Right ventricle myocardium superior (tissue), 1 donor: Measurements from ENCODE around the gene GSTA2. TPM values are rescaled to one million over a fixed set of nuclear protein-coding genes. Genes with fewer than 3 reads are reported as not detected.
"Not testable (repeated sequence)": the region's sequence is repeated elsewhere in the genome, so short reads cannot be mapped to it uniquely, and the experiment has no call there.

Experiments
- ATAC-seq: fragments of 200-7000 bp; cut with Tn5 transposase; one replicate; pipeline ENCODE4 v1.9.1; 2020; ENCODE audit warnings: mild to moderate bottlenecking; ENCODE audit not compliant: poor library complexity
- DNase-seq: peaks from one replicate; pipeline ENCODE4 v3.0.0-alpha.2; 2020
- intact Hi-C: fragments of 100-400 bp; cut with DNase I; formaldehyde crosslinking; loops from one replicate; pipeline ENCODE4 v1.11.2; 2022
- total RNA-seq: library from RNA; stranded (reverse); fragmentation: NEBNext Ultra II Directional; extraction: Animal tissue kit (Norgen Biotek cat#: 25700); gene quantifications from one replicate; pipeline ENCODE4 v1.2.1, GENCODE V29; 2021
- donor health status: DM: no; HTN: yes; CAD: no; lungs with severe emphysema.

Gene GSTA2
- total RNA-seq, 1 donor from 2014 or later, result not detected

DNA sequence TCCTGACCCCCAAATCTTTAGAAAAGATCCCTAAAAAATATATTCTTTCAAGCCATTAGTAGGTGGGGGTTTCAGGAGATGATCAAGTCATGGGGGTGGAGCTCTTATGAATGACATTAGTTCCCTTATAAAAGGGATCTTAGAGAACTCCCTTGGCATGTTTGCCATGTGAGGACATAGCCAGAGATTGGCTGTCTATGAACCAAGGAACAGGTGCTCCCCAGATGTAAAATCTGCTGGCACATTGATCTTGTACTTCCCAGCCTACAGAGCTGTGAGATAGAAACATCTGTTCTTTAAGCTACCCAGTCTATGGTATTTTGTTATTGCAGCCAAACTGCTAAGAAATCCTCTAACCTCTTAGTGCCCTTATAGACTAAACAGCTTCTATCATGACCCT, 4.4 kb upstream of the GSTA2 start:
- DNase-seq, intact Hi-C loops, ATAC-seq: not testable (repeated sequence)

DNA sequence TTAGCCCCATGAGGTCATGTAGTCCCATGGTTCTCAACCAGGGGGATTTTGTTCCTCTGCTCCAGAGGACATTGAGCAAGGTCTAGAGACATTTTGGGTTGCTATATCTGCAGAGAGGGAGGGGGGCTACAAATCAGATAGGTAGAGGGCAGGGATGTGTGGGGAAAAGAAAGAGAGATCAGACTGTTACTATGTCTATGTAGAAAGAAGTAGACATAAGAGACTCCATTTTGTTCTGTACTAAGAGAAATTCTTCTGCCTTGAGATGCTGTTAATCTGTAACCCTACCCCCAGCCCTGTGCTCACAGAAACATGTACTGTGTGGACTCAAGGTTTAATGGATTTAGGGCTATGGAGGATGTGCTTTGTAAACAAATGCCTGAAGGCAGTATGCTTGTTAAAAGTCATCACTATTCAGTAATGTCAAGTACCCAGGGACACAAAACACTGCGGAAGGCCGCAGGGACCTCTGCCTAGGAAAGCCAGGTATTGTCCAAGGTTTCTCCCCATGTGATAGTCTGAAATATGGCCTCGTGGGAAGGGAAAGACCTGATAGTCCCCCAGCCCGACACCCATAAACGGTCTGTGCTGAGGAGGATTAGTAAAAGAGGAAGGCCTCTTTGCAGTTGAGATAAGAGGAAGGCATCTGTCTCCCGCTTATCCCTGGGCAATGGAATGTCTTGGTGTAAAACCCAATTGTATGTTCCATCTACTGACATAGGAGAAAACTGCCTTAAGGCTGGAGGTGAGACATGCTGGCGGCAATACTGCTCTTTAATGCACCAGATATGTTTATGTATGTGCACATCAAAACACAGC, 1.4 kb downstream of the GSTA2 start:
- ATAC-seq, DNase-seq, intact Hi-C loops: not testable (repeated sequence)

DNA sequence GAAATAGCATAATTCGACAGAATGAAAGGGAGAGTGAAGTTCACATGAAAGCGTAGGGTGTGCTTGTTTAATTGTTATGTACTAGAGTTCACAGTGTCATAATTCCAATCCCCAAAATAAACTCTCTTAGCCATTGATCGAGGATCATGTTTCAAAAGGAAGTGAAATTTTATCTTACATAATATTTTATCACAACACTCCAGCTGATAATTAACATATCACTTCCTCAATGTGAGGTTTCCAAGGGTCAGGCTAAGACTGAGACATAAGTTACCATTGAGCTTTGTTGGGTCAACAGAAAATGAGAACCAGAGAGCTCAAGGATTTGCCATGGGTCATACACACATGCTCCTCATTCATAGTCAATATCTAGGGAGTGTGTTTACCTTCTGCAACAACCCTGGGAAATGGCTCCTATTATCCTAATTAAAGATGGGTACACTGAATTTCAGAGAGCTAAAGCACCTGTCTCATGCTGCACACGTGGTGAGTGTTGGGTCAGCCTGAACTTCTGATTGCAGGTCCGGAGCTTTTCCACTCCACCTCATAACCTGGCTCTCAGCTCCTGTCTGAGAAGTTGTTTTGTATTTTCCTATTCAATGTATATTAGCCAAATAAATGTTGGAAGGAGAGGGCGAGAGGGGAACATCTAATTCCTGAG, 3.0 kb downstream of the GSTA2 start:
- intact Hi-C loops, result no loop called here
- DNase-seq (no peak), ATAC-seq (no peak)

DNA sequence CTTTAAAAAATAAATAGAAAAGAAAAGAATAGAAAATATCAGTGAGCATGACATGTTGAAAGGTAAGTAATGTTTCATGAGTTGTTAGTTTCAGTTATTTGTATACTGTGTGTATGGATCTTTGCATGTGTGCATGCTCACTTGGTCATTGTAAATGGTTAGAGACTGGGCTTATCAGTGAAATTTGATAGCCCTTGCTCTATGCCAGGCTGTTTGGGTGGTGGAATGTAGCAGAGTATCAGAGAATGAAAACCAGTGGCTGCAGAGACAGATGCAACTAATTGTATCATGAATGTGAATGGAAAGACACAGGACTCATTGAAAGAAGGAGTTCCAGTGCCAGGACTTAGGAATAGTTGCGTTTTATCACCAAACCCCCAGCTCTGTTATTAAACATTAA, 4.2 kb downstream of the GSTA2 start:
- intact Hi-C loops, result no loop called here
- DNase-seq (no peak), ATAC-seq (peak; percentile 36)

DNA sequence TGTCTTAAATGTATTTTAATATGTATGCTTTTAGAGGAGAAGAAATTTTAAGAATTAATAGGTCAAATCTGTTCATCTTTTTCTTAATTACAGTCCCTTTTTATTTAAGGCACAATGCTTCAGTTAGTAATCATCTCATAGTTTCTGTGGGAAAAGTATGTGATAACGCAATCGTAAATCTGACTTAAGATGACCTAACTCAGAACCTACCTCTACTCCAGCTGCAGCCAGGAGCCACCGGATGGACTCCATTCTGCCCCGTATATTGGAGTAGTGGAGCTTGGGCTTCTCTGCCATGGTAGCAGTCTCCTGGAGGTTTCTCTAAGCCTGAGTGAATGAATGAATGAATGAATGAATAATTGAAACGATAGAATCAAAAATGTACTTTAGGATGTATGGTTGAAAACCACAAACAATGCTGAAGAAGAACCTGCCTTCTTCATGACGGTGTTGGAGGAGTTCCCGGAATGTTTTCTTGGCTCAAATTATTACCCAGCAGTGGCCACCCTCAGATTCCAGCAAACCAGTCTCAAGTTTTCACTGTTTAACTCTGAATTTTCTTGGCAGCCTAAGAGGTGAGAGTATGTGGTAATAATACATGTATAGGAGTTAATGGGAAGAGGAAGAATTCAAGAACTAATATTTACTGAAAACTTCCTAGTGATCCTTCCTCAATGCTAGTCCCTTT, 5.5 kb downstream of the GSTA2 start:
- DNase-seq, ATAC-seq, intact Hi-C loops: not testable (repeated sequence)

DNA sequence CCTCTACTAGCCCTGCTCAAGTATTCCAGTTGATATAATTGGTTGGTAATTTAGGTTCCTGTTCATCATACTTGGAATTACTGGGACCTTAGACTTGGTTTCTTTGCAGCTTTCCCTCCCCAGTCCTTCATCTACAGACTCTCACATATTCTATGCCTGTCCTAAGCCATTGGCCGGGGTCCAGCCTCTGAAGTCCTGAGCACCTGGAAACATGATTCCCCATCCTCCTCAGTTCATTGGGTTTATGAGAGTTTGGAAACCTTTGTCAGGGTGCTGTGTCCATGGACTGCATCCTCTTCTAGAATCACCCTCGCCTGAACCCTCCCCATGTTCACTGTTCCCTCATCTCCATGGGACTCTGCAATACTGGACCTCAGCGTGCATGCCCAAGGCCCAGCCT, 8.8 kb downstream of the GSTA2 start:
- DNase-seq, result no peak
- intact Hi-C loops, result no loop called here

DNA sequence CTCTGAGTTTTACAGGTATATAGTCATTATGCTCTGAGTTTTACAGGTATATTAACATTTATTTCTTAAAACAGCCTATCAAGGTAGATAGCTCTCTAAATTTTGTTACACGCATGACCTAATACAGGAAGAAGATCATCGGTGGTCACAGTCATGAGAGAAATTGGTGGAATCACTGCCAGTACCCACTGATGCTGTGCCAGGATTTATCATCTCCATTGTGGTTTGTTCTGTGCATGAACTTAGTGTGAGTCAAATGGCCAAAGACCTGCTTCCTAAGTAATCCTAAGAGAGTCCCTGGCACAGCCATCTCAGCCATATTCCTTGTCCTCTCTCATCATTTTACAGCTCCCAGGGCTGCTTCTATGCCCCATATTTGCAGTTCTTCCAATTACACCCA, 10.1 kb downstream of the GSTA2 start:
- ATAC-seq, intact Hi-C loops, DNase-seq: not testable (repeated sequence)

More for the DNA sequence above, 8.8 kb downstream of the GSTA2 start:
- no peak for ATAC-seq

DNA sequence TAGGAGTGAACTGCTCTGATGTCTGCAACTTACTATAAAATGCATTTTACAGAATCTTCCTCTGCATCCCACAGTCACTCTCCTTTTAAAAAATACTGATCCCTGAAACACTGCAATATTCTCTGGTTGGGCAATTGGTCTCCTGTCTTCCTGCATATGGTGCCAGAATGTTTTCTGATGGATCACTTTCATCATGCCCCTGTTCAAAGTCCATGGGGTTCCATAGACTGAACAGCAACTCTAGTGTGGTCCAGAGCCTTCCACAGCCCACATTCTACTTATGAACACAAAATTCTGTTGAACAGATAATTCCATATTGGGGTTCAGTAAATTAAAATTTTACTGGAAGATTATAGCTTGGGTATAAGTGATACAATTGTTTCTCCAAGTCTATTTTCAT, 11.0 kb downstream of the GSTA2 start:
- ATAC-seq (no peak), DNase-seq (no peak)
- intact Hi-C loops, result no loop called here

DNA sequence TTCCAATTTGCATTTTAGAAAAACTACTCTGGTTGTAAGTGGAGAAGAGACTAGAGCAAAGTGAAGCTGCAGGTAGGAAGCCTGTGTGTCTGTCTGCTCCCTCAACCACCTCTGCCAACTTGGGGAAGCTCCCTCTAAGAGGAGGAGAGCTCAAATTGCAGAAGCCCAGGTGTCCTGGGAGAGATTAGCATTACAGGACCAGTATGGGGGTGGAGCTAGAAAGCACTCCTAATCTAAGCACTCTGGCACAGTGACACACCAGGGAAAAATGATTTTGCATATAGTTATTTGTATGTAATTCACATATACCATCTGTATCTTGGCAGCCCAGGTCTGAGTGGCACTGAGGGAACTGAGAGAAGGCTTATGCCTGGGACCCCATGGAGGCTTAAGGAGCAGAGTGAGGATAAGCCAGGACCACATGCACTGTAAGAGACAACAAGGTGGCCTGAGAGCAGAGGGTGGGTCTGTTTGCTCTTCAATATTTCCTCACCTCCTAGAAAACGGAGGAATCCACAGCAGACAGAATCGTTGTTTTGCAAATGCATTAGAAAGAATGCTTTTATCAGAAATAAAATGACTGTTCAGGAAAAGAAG, 13.6 kb downstream of the GSTA2 start:
- intact Hi-C loops, result no loop called here
- ATAC-seq, result no peak
- DNase-seq, result no peak

DNA sequence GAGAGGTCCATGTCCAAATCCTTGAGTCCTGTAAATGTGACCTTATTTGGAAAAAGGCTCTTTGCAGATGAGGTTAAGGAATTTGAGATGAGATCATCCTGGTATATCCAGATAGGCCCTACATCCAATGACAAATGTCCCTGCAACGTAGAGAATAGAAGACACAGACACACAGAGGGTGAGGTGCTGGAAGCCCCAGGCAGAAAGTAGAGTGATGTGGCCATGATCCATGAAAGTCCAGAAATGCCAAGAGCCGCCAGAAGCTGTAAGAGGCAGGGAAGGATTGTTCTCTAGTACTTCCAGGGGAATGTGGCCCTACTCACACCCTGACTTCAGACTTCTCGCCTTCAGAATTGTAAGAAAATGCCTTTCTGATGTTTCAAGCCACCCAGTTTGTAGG, 16.0 kb downstream of the GSTA2 start:
- ATAC-seq, intact Hi-C loops, DNase-seq: not testable (repeated sequence)

DNA sequence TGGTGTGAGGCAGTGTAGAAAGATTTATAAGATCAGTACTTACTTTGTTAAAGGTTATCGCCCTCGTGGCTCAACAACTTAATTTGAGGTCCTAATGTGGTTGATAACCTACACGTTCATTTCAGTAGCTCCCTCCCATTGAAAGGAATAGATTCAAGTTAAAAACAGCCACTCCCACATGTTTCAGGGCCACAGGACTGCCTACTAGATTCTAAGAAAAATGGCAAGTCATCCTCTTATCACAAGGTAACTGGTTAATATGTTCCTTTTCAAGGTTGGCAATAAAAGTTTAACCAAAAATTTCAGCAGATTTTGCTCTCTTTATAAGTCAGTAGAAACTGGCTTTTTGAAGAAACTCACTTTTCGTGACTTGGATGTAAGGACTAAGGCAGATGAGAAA, 17.1 kb downstream of the GSTA2 start:
- ATAC-seq (no peak), DNase-seq (no peak)
- intact Hi-C loops, result no loop called here

DNA sequence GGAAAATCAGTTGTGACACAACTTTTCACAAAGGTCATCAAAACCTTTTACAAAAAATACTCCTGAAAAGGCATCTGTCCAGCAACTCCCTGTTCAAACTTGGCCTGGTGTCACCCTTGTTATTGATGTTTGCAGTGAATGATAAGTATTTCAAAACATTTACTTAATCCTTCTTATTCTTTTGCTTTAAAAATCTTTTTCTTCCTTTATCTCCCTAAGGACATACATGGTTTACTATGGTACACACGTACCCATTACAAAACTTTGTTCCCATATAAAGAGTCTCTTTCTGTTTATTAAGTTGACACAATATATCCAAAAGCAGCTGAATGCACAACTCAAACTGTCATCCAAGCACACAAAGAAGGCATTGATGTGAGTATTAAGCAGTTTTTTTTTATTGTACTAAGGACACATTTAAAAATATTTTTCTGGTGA, 17.5 kb downstream of the GSTA2 start:
- no peak for ATAC-seq
- intact Hi-C loops, result no loop called here

DNA sequence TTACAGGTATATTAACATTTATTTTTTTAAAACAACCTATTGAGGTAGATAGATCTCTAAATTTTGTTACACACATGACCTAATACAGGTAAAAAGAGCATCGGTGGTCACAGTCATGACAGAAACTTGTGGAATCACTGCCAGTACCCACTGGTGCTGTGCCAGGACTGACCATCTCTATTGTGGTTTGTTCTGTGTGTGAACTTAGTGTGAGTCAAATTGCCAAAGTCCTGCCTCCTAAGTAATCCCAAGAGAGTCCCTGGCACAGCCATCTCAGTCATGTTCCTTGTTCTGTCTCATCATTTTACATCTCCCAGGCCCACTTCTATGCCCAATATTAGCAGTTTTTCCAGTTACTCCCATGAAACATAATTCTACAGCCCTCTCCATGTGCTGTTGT, 21.4 kb downstream of the GSTA2 start:
- DNase-seq (no peak), ATAC-seq (no peak)
- intact Hi-C loops, result no loop called here

More for the DNA sequence above, 17.5 kb downstream of the GSTA2 start:
- no peak for DNase-seq

DNA sequence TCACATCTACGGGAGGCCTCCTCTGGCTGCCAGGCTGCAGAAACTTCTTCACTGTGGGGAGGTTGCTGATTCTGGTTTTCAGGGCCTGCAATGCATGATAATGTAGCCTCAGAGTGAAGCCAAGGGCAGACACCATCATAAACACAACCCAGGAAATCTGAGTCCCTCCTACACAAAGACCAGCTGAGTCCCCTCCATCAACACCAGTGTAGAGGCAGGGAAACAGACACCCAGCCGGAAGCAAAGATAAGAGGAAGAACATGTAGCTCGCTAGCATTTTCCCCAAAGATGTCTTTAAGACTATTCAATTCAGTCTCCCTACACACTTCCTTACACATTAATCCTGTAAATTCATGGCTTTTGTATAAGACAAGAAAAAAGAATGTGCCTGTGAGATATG, 23.6 kb downstream of the GSTA2 start:
- intact Hi-C loops, result no loop called here
- ATAC-seq (no peak), DNase-seq (no peak)

DNA sequence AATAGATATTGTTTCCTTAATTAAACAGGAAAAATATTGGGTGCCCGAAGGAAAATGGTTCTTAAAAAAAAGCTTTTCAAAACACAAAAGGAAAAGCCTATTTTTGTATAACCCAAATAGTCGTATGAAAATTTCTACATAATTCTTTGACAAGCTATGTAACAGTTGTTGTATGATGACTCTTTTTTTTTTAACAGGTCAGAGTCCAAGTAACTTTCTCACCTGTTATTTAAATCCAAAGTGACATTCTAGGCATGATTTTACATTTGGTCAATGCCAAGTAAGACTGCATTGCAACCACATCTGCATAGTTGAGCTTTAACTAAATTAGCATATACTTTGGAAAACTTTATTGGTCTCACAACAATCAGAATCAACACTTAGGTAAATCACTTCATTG, 24.1 kb downstream of the GSTA2 start:
- intact Hi-C loops, result no loop called here
- no peak for ATAC-seq
- DNase-seq, result no peak

DNA sequence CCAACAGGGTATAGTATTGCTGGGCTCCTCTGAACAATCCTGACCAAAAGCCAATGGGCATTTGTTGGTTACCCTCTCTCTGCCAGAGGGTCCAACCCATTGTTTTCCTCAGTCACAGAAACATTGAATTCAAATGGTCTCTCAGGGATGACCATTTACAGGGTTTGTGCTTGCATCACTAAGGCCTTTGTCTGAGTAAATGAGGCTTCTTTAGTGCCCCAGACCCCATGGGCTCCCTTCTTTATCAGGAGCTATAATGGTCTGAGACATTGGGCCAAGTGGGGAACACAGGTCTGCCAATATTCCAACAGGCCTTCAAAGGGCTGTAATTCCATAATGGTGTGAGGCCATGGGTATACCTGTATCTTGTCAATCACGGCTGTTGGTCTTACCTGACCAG, 27.1 kb downstream of the GSTA2 start:
- DNase-seq, result no peak
- ATAC-seq, result no peak
- intact Hi-C loops, result no loop called here

DNA sequence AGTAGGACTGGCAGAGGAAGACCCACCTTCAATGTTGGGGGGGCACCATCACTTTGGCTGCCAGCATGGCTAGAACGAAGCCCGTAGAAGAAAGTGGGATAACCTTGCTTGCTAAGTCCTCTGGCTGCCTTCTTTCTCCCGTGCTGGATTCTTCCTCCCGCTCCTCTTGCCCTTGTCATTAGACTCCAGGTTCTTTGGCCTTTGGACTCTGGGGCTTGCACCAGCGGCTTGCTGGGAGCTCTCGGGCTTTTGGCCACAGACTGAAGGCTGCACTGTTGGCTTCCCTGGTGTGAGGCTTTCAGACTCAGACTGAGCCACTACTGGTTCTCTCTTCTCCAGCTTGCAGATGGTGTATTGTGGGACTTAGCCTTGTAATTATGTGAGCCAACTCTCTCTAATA, 28.2 kb downstream of the GSTA2 start:
- DNase-seq, result no peak
- no peak for ATAC-seq
- intact Hi-C loops, result no loop called here

DNA sequence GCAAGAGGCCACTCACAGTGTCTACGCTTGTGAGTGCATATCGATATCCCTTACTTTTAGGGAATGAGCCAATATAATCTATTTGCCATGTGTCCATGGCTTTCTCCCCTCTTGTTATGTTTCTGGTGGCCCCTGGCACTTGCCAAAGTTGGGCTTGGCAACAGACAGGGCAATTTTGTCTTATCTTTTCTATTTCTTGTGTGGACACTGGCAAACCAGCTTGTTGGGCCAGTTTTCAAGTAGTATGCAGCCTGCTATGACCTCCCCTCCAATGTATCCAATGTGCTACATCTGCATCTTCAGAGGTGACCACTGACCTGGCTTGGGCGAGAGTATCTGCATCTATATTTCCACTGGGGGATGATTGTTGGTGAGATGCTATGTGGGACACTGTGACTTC, 29.2 kb downstream of the GSTA2 start:
- DNase-seq (no peak), ATAC-seq (no peak)
- intact Hi-C loops, result no loop called here

DNA sequence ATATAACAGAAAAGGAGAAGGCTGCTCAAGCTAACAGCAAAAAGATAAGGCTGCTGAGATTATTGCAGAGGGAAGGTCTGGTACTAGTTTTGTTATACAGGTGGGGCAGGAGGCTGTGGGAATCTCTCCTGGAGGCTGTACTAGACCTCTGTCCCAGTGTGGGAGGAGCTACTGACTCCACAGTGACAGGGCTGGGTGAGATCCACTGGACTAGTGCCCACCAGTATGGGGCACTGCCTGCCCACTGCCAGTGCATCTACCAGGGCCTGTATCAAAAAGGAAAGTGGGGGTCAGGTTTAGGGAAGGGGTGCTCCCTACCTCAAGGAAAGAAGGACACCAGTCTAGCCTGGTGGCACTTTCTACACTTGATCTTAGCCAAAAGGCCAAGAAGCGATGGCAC, 30.1 kb downstream of the GSTA2 start:
- DNase-seq, result no peak
- intact Hi-C loops, result no loop called here
- ATAC-seq, result no peak
